GM12878 (cell line): ENCODE results near the gene FLII. TPM values are rescaled to one million over a fixed set of nuclear protein-coding genes. Genes with fewer than 3 reads are reported as not detected.

Experiments
- ASH2L ChIP-seq: fragments of 300-600, 200-600 bp; sonication (generic); IDR thresholded peaks from 2 replicates; pipeline ENCODE4 v1.6.1; 2017; ENCODE audit warnings: low read depth, mild to moderate bottlenecking, borderline replicate concordance
- CBX3 ChIP-seq: fragments of 200-600 bp; sonication (generic); IDR thresholded peaks from 2 replicates; pipeline ENCODE4 v1.6.1; 2016; ENCODE audit warnings: low read depth, borderline replicate concordance
- EED ChIP-seq: sonication (generic); IDR thresholded peaks from 2 replicates; pipeline ENCODE4 v1.6.1; 2016; ENCODE audit warnings: antibody characterized with exemption, low read depth
- HDAC6 ChIP-seq: fragments of 200-600 bp; sonication (generic); IDR thresholded peaks from one replicate; pipeline ENCODE4 v1.8.0; 2017; ENCODE audit warnings: antibody characterized with exemption; ENCODE audit not compliant: unreplicated experiment
- HDGF ChIP-seq: fragments of 450-650 bp; IDR thresholded peaks from 2 replicates; pipeline ENCODE4 v1.6.1; 2016; ENCODE audit warnings: antibody characterized with exemption
- KDM1A ChIP-seq: fragments of 200-600 bp; sonication (generic); IDR thresholded peaks from 2 replicates; pipeline ENCODE4 v1.6.1; 2016; ENCODE audit warnings: borderline replicate concordance
- NR2C1 ChIP-seq: fragments of 450-650 bp; IDR thresholded peaks from 2 replicates; pipeline ENCODE4 v1.6.1; 2017; ENCODE audit warnings: antibody characterized with exemption, mild to moderate bottlenecking, moderate library complexity
- NRF1 ChIP-seq: conservative IDR thresholded peaks from 2 replicates; pipeline ENCODE4 v1.6.1; 2011; ENCODE audit warnings: mild to moderate bottlenecking, low read depth, low read length, improper control_type of control experiment
- POLR2A ChIP-seq: IDR thresholded peaks from 2 replicates; pipeline ENCODE4 v1.6.1; 2011; ENCODE audit warnings: low read depth, mild to moderate bottlenecking, low read length
- POLR2AphosphoS2 ChIP-seq: IDR thresholded peaks from 2 replicates; pipeline ENCODE4 v1.6.1; 2011; ENCODE audit warnings: low read depth, mild to moderate bottlenecking, low read length, improper control_type of control experiment, moderate library complexity
- POLR2AphosphoS5 ChIP-seq: IDR thresholded peaks from 2 replicates; pipeline ENCODE4 v1.6.1; 2011; ENCODE audit warnings: mild to moderate bottlenecking, low read length, inconsistent platforms
- POU2F2 ChIP-seq: IDR thresholded peaks from 3 replicates; pipeline ENCODE4 v1.6.1; 2011; ENCODE audit warnings: low read depth, mild to moderate bottlenecking, low read length, borderline replicate concordance
- RB1 ChIP-seq: fragments of 450-650 bp; formaldehyde crosslinking; IDR thresholded peaks from 2 replicates; pipeline ENCODE4 v1.6.1; 2017; ENCODE audit warnings: mild to moderate bottlenecking, borderline replicate concordance
- RBBP5 ChIP-seq: fragments of 200-600 bp; sonication (generic); conservative IDR thresholded peaks from 2 replicates; pipeline ENCODE4 v1.6.1; 2016
- SIN3A ChIP-seq: IDR thresholded peaks from 2 replicates; pipeline ENCODE4 v1.6.1; 2012; ENCODE audit warnings: low read depth, low read length, improper control_type of control experiment
- WRNIP1 ChIP-seq: IDR thresholded peaks from 2 replicates; pipeline ENCODE4 v1.6.1; 2011; ENCODE audit warnings: low read depth, low read length, improper control_type of control experiment, borderline replicate concordance
- ZBED1 ChIP-seq: IDR thresholded peaks from 2 replicates; pipeline ENCODE4 v1.6.1; 2016; ENCODE audit warnings: borderline replicate concordance
- ZSCAN29 ChIP-seq: fragments of 450-650 bp; IDR thresholded peaks from 2 replicates; pipeline ENCODE4 v1.6.1; 2017; ENCODE audit warnings: mild to moderate bottlenecking, moderate library complexity
- polyA plus RNA-seq, 11 experiments: library from polyadenylated mRNA; depleted of rRNA in 4 of 11; unstranded in 6 of 11; stranded (reverse) in 5 of 11; fragments of >200 nt; fragmentation: Nextera tagmentation in 4 of 11; fragmentation: Illumina TruSeq in 1 of 11; extraction: Ambion mirVana in 4 of 11; extraction: Trizol in 1 of 11; gene quantifications; 1 replicate in 1 of 11; 2 replicates in 10 of 11; pipeline versions ENCODE4 v1.2.1 to v1.2.3, GENCODE V29; 2011 to 2016; ENCODE audit warnings: inconsistent platforms in 2 of 11, missing spikeins in 2 of 11, low read depth in 1 of 11
- total RNA-seq, 4 experiments: library from RNA; depleted of rRNA in 3 of 4; stranded (reverse); fragments of >200 nt in 3 of 4; fragmentation: Illumina TruSeq in 1 of 4; extraction: Trizol in 1 of 4; gene quantifications; 2 replicates each; pipeline versions ENCODE4 v1.2.1 to v1.2.3, GENCODE V29; 2013 to 2021
- TF ChIP-seq, protein P1 (sequence below): IDR thresholded peaks from 2 replicates; pipeline ENCODE4 v1.6.1; 2011; ENCODE audit warnings: borderline replicate concordance, low read depth, mild to moderate bottlenecking, moderate library complexity, low read length; ENCODE audit not compliant: insufficient read depth, poor library complexity, severe bottlenecking
- TF ChIP-seq, protein P2 (sequence below): fragments of 450-650 bp; IDR thresholded peaks from 2 replicates; pipeline ENCODE4 v1.6.1; 2018; ENCODE audit warnings: borderline replicate concordance, mild to moderate bottlenecking; ENCODE audit not compliant: partially characterized antibody
- TF ChIP-seq, protein P3 (sequence below): fragments of 450-650 bp; conservative IDR thresholded peaks from 2 replicates; pipeline ENCODE4 v1.6.1; 2017; ENCODE audit warnings: mild to moderate bottlenecking, moderate library complexity
- TF ChIP-seq, protein P4 (sequence below): fragments of 150-350 bp; IDR thresholded peaks from 2 replicates; pipeline ENCODE4 v1.6.1; 2016; ENCODE audit warnings: low read depth, low read length
- TF ChIP-seq, protein P5 (sequence below): fragments of 450-650 bp; IDR thresholded peaks from 2 replicates; pipeline ENCODE4 v1.6.1; 2016; ENCODE audit warnings: mild to moderate bottlenecking

Gene FLII
- total and polyA plus RNA-seq, 10 of the 15 experiments (the other 5 are each of a cell fraction or from before 2014, with no cell fraction given) = 22.2 to 200 (median 121) TPM

DNA sequence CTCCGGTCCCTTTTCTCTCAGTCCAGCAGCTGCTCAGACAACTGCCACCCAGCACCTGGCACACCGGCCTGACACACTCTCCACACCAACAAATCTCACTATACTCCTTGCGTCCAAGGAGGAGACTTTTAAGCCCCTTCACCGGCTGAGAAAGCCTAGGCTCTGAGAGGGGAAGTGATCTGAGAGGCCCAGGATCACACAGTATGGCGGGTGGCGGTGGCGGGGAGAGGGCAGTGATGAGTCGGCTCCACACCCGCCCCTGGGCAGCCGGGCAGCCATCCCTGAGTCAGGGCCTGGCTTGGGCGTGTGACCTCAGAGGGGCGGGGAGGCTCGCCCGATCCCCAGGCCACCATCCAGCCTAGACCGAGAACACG lies 569 bp downstream of the FLII start (continued):
- no peak for TF ChIP-seq RBBP5
- TF ChIP-seq, protein P1, sequence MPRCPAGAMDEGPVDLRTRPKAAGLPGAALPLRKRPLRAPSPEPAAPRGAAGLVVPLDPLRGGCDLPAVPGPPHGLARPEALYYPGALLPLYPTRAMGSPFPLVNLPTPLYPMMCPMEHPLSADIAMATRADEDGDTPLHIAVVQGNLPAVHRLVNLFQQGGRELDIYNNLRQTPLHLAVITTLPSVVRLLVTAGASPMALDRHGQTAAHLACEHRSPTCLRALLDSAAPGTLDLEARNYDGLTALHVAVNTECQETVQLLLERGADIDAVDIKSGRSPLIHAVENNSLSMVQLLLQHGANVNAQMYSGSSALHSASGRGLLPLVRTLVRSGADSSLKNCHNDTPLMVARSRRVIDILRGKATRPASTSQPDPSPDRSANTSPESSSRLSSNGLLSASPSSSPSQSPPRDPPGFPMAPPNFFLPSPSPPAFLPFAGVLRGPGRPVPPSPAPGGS = no peak
- TF ChIP-seq SIN3A = 0 out of 2 replicates have a peak, but pooled peaks have one; percentile 27
- TF ChIP-seq HDGF = 0 out of 2 replicates have a peak, but pooled peaks have one; percentile 7
- TF ChIP-seq, protein P2, sequence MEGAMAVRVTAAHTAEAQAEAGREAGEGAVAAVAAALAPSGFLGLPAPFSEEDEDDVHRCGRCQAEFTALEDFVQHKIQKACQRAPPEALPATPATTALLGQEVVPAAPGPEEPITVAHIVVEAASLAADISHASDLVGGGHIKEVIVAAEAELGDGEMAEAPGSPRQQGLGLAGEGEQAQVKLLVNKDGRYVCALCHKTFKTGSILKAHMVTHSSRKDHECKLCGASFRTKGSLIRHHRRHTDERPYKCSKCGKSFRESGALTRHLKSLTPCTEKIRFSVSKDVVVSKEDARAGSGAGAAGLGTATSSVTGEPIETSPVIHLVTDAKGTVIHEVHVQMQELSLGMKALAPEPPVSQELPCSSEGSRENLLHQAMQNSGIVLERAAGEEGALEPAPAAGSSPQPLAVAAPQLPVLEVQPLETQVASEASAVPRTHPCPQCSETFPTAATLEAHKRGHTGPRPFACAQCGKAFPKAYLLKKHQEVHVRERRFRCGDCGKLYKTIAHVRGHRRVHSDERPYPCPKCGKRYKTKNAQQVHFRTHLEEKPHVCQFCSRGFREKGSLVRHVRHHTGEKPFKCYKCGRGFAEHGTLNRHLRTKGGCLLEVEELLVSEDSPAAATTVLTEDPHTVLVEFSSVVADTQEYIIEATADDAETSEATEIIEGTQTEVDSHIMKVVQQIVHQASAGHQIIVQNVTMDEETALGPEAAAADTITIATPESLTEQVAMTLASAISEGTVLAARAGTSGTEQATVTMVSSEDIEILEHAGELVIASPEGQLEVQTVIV = no peak
- TF ChIP-seq, protein P3, sequence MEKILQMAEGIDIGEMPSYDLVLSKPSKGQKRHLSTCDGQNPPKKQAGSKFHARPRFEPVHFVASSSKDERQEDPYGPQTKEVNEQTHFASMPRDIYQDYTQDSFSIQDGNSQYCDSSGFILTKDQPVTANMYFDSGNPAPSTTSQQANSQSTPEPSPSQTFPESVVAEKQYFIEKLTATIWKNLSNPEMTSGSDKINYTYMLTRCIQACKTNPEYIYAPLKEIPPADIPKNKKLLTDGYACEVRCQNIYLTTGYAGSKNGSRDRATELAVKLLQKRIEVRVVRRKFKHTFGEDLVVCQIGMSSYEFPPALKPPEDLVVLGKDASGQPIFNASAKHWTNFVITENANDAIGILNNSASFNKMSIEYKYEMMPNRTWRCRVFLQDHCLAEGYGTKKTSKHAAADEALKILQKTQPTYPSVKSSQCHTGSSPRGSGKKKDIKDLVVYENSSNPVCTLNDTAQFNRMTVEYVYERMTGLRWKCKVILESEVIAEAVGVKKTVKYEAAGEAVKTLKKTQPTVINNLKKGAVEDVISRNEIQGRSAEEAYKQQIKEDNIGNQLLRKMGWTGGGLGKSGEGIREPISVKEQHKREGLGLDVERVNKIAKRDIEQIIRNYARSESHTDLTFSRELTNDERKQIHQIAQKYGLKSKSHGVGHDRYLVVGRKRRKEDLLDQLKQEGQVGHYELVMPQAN = no peak
- no peak for TF ChIP-seq POLR2AphosphoS2
- TF ChIP-seq EED = no peak
- TF ChIP-seq POLR2AphosphoS5 = 0 out of 2 replicates have a peak, but pooled peaks have one; percentile 53
- peak; percentile 74 for TF ChIP-seq POLR2A
- no peak for TF ChIP-seq RB1
- no peak for TF ChIP-seq NRF1
- no peak for TF ChIP-seq ASH2L
- TF ChIP-seq ZBED1 = no peak
- TF ChIP-seq NR2C1 = no peak
- no peak for TF ChIP-seq ZSCAN29
- no peak for TF ChIP-seq HDAC6
- TF ChIP-seq POU2F2 = peak; percentile 18; the same call in 1 of the 3 replicates
- TF ChIP-seq CBX3 = no peak
- TF ChIP-seq, protein P4, sequence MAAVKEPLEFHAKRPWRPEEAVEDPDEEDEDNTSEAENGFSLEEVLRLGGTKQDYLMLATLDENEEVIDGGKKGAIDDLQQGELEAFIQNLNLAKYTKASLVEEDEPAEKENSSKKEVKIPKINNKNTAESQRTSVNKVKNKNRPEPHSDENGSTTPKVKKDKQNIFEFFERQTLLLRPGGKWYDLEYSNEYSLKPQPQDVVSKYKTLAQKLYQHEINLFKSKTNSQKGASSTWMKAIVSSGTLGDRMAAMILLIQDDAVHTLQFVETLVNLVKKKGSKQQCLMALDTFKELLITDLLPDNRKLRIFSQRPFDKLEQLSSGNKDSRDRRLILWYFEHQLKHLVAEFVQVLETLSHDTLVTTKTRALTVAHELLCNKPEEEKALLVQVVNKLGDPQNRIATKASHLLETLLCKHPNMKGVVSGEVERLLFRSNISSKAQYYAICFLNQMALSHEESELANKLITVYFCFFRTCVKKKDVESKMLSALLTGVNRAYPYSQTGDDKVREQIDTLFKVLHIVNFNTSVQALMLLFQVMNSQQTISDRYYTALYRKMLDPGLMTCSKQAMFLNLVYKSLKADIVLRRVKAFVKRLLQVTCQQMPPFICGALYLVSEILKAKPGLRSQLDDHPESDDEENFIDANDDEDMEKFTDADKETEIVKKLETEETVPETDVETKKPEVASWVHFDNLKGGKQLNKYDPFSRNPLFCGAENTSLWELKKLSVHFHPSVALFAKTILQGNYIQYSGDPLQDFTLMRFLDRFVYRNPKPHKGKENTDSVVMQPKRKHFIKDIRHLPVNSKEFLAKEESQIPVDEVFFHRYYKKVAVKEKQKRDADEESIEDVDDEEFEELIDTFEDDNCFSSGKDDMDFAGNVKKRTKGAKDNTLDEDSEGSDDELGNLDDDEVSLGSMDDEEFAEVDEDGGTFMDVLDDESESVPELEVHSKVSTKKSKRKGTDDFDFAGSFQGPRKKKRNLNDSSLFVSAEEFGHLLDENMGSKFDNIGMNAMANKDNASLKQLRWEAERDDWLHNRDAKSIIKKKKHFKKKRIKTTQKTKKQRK = no peak
- TF ChIP-seq, protein P5, sequence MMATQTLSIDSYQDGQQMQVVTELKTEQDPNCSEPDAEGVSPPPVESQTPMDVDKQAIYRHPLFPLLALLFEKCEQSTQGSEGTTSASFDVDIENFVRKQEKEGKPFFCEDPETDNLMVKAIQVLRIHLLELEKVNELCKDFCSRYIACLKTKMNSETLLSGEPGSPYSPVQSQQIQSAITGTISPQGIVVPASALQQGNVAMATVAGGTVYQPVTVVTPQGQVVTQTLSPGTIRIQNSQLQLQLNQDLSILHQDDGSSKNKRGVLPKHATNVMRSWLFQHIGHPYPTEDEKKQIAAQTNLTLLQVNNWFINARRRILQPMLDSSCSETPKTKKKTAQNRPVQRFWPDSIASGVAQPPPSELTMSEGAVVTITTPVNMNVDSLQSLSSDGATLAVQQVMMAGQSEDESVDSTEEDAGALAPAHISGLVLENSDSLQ = no peak
- no peak for TF ChIP-seq KDM1A
- TF ChIP-seq WRNIP1 = no peak
